ENCODE data around the gene ASXL1.
"Not testable (repeated sequence)": the region's sequence is repeated elsewhere in the genome, so short reads cannot be mapped to it uniquely, and the experiment has no call there.

The ASXL1 gene

GRCh38 chr20:32454164-32455145 lies 96.3 kb downstream of the ASXL1 start:
- DNase-seq (ENCODE audit: low read depth) = no peak

GRCh38 chr20:32455171-32455900 lies 97.2 kb downstream of the ASXL1 start:
- DNase-seq (ENCODE audit: low read depth) = no peak

GRCh38 chr20:32455901-32456701 lies 98.0 kb downstream of the ASXL1 start:
- no peak for DNase-seq (ENCODE audit: low read depth)

GRCh38 chr20:32456869-32457478 lies 98.8 kb downstream of the ASXL1 start:
- no peak for DNase-seq (ENCODE audit: low read depth)

- no peak for DNase-seq (ENCODE audit: low read depth)
These were observed 99.4 kb downstream of the ASXL1 start for GRCh38 chr20:32457479-32457986.

GRCh38 chr20:32458061-32458836 lies 100.1 kb downstream of the ASXL1 start:
- DNase-seq (ENCODE audit: low read depth) = no peak

- DNase-seq (ENCODE audit: low read depth) = no peak
These were observed 100.7 kb downstream of the ASXL1 start for GRCh38 chr20:32458837-32459220.

- no peak for DNase-seq (ENCODE audit: low read depth)
These were observed 102.1 kb downstream of the ASXL1 start for GRCh38 chr20:32460231-32460630.

- DNase-seq (ENCODE audit: low read depth) = no peak
These were observed 102.7 kb downstream of the ASXL1 start for GRCh38 chr20:32460683-32461320.

GRCh38 chr20:32461836-32462600 lies 103.9 kb downstream of the ASXL1 start:
- DNase-seq (ENCODE audit: low read depth) = no peak

- DNase-seq (ENCODE audit: low read depth) = no peak
These were observed 104.9 kb downstream of the ASXL1 start for GRCh38 chr20:32462900-32463641.

GRCh38 chr20:32463642-32464400 lies 105.7 kb downstream of the ASXL1 start:
- no peak for DNase-seq (ENCODE audit: low read depth)

GRCh38 chr20:32464401-32465091 lies 106.4 kb downstream of the ASXL1 start:
- DNase-seq (ENCODE audit: low read depth) = no peak

- DNase-seq (ENCODE audit: low read depth) = no peak
These were observed 107.2 kb downstream of the ASXL1 start for GRCh38 chr20:32465092-32465900.

- not testable (repeated sequence) for DNase-seq (ENCODE audit: low read depth)
These were observed 108.0 kb downstream of the ASXL1 start for GRCh38 chr20:32465901-32466675.
